Activated T-cell treated with anti-CD3 and anti-CD28 coated beads, Interleukin-2, amount 50 U/mL, for 4 hours (primary cell): ENCODE data around the gene VIPR2. TPM values are rescaled to one million over a fixed set of nuclear protein-coding genes. Genes with fewer than 3 reads are reported as not detected.
A peak's percentile ranks its signal among the peaks of the same experiment; 100 is the strongest.

Experiments
- ATAC-seq, 2 donors: fragments of 200-7000 bp; cut with Tn5 transposase; one replicate each; pipeline ENCODE4 v1.10.0; 2021
- DNase-seq: peaks from one replicate; pipeline ENCODE4 v3.0.0-alpha.2; 2020
- H3K27me3 Mint-ChIP-seq: one replicate; pipeline ENCODE4 v1.8.0; 2021; ENCODE audit warnings: low read depth, mixed read lengths
- H3K36me3 Mint-ChIP-seq: one replicate; pipeline ENCODE4 v1.8.0; 2022; ENCODE audit warnings: mixed read lengths; ENCODE audit not compliant: insufficient read depth
- H3K4me1 Mint-ChIP-seq: one replicate; pipeline ENCODE4 v1.8.0; 2021; ENCODE audit warnings: low read depth, mixed read lengths
- H3K4me3 Mint-ChIP-seq: one replicate; pipeline ENCODE4 v1.8.0; 2021; ENCODE audit warnings: mild to moderate bottlenecking, moderate library complexity, mixed read lengths
- H3K9me3 Mint-ChIP-seq: one replicate; pipeline ENCODE4 v1.8.0; 2021; ENCODE audit warnings: mixed read lengths
- total RNA-seq, 3 donors: library from RNA; stranded (reverse); gene quantifications; one replicate each; pipeline ENCODE4 v1.2.1, GENCODE V29; 2021

The VIPR2 gene
- total RNA-seq, 3 donors from 2014 or later = 0.14 to 0.30 (median 0.26) TPM

GRCh38 chr7:159078911-159079270 is 65.8 kb downstream of the VIPR2 start:
- H3K36me3 Mint-ChIP-seq = no peaks in the 10 kb centered on the region
- no peak for DNase-seq
- H3K27me3 Mint-ChIP-seq = peaks cover 10% of the 10 kb centered on the region
- no peaks in the 10 kb centered on the region for H3K4me1 Mint-ChIP-seq
- H3K9me3 Mint-ChIP-seq = no peaks in the 10 kb centered on the region
- no peak overlapping the region for H3K4me3 Mint-ChIP-seq
- ATAC-seq = no peak

GRCh38 chr7:159078193-159078910 is 66.3 kb downstream of the VIPR2 start:
- H3K4me1 Mint-ChIP-seq = no peaks in the 10 kb centered on the region
- no peak overlapping the region for H3K4me3 Mint-ChIP-seq
- H3K27me3 Mint-ChIP-seq = peaks cover 9% of the 10 kb centered on the region
- H3K9me3 Mint-ChIP-seq = no peaks in the 10 kb centered on the region
- no peak for DNase-seq
- H3K36me3 Mint-ChIP-seq = no peaks in the 10 kb centered on the region
- ATAC-seq = no peak

GRCh38 chr7:159076333-159076732 is 68.3 kb downstream of the VIPR2 start:
- no peaks in the 10 kb centered on the region for H3K9me3 Mint-ChIP-seq
- no peaks in the 10 kb centered on the region for H3K36me3 Mint-ChIP-seq
- peaks cover 1% of the 10 kb centered on the region for H3K4me1 Mint-ChIP-seq
- H3K4me3 Mint-ChIP-seq = no peak overlapping the region
- H3K27me3 Mint-ChIP-seq = peaks cover 9% of the 10 kb centered on the region
- ATAC-seq = no peak
- DNase-seq = no peak

- Mint-ChIP-seq H3K27me3 (peaks cover 9% of the 10 kb centered on the region), H3K4me1 (peaks cover 5% of the 10 kb centered on the region), H3K4me3 (no peak overlapping the region), H3K9me3 (no peaks in the 10 kb centered on the region), H3K36me3 (no peaks in the 10 kb centered on the region)
- ATAC-seq = no peak
- DNase-seq = no peak
Measured at GRCh38 chr7:159075563-159076238, 69.0 kb downstream of the VIPR2 start.

GRCh38 chr7:159071260-159071659 is 73.4 kb downstream of the VIPR2 start:
- H3K27me3 Mint-ChIP-seq = no peaks in the 10 kb centered on the region
- DNase-seq (no peak), ATAC-seq (no peak)
- H3K4me1 Mint-ChIP-seq = peaks cover 12% of the 10 kb centered on the region
- no peaks in the 10 kb centered on the region for H3K36me3 Mint-ChIP-seq
- H3K4me3 Mint-ChIP-seq = no peak overlapping the region
- no peaks in the 10 kb centered on the region for H3K9me3 Mint-ChIP-seq

GRCh38 chr7:159070431-159071148 is 74.1 kb downstream of the VIPR2 start:
- H3K36me3 Mint-ChIP-seq = no peaks in the 10 kb centered on the region
- peaks cover 12% of the 10 kb centered on the region for H3K4me1 Mint-ChIP-seq
- H3K9me3 Mint-ChIP-seq = no peaks in the 10 kb centered on the region
- no peak for DNase-seq
- H3K27me3 Mint-ChIP-seq = no peaks in the 10 kb centered on the region
- H3K4me3 Mint-ChIP-seq = no peak overlapping the region
- peak; percentile 57 to 80 for ATAC-seq

GRCh38 chr7:159068893-159069448 is 75.7 kb downstream of the VIPR2 start:
- Mint-ChIP-seq H3K9me3 (no peaks in the 10 kb centered on the region), H3K36me3 (no peaks in the 10 kb centered on the region), H3K27me3 (no peaks in the 10 kb centered on the region), H3K4me3 (no peak overlapping the region), H3K4me1 (peaks cover 12% of the 10 kb centered on the region)
- ATAC-seq (peak in 1 of 2 donors; percentile 14), DNase-seq (no peak)

- no peak for DNase-seq
- Mint-ChIP-seq H3K4me3 (no peak overlapping the region), H3K4me1 (peaks cover 12% of the 10 kb centered on the region), H3K9me3 (no peaks in the 10 kb centered on the region), H3K27me3 (no peaks in the 10 kb centered on the region), H3K36me3 (no peaks in the 10 kb centered on the region)
- ATAC-seq = peak in 1 of 2 donors; percentile 60
Measured at GRCh38 chr7:159068488-159068811, 76.2 kb downstream of the VIPR2 start.

- H3K4me3 Mint-ChIP-seq = no peak overlapping the region
- ATAC-seq (no peak), DNase-seq (no peak)
- no peaks in the 10 kb centered on the region for H3K27me3 Mint-ChIP-seq
- no peaks in the 10 kb centered on the region for H3K36me3 Mint-ChIP-seq
- peaks cover 12% of the 10 kb centered on the region for H3K4me1 Mint-ChIP-seq
- H3K9me3 Mint-ChIP-seq = no peaks in the 10 kb centered on the region
Measured at GRCh38 chr7:159067576-159068487, 76.8 kb downstream of the VIPR2 start.

GRCh38 chr7:159066816-159067575 is 77.7 kb downstream of the VIPR2 start:
- no peaks in the 10 kb centered on the region for H3K36me3 Mint-ChIP-seq
- ATAC-seq (no peak), DNase-seq (no peak)
- peaks cover 12% of the 10 kb centered on the region for H3K4me1 Mint-ChIP-seq
- no peaks in the 10 kb centered on the region for H3K27me3 Mint-ChIP-seq
- no peaks in the 10 kb centered on the region for H3K9me3 Mint-ChIP-seq
- H3K4me3 Mint-ChIP-seq = no peak overlapping the region

- ATAC-seq (no peak), DNase-seq (no peak)
- no peaks in the 10 kb centered on the region for H3K27me3 Mint-ChIP-seq
- no peak overlapping the region for H3K4me3 Mint-ChIP-seq
- H3K9me3 Mint-ChIP-seq = no peaks in the 10 kb centered on the region
- H3K4me1 Mint-ChIP-seq = peaks cover 8% of the 10 kb centered on the region
- no peaks in the 10 kb centered on the region for H3K36me3 Mint-ChIP-seq
Measured at GRCh38 chr7:159065852-159066480, 78.7 kb downstream of the VIPR2 start.

GRCh38 chr7:159064816-159065510 is 79.7 kb downstream of the VIPR2 start:
- no peak for ATAC-seq
- peaks cover 2% of the 10 kb centered on the region for H3K4me1 Mint-ChIP-seq

More at GRCh38 chr7:159064816-159065510, 79.7 kb downstream of the VIPR2 start:
- no peak for DNase-seq
- no peaks in the 10 kb centered on the region for H3K9me3 Mint-ChIP-seq
- no peak overlapping the region for H3K4me3 Mint-ChIP-seq
- H3K36me3 Mint-ChIP-seq = no peaks in the 10 kb centered on the region
- H3K27me3 Mint-ChIP-seq = no peaks in the 10 kb centered on the region
